ENCODE data around the gene BNIPL. TPM values are rescaled to one million over a fixed set of nuclear protein-coding genes. Genes with fewer than 3 reads are reported as not detected.

BNIPL gene
- total and polyA plus RNA-seq, 2 of the 13 experiments (the other 11 are each of a cell fraction or from before 2014, with no cell fraction given): 0.40 to 1.1 TPM

DNA sequence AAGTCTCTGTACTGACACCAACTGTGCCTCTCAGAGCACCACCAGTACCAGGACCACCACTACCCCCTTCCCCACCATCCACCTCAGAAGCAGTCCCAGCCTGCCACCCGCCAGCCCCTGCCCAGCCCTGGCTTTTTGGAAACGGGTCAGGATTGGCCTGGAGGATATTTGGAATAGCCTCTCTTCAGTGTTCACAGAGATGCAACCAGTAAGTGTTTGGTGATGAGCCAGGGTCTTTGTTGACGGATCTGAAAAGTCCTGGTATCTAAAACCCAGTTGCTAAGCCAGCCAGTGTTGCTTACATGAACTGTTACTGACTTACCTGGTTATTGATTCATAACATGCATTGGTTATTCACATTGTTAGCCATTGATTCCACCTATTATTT lies 12.3 kb downstream of the BNIPL start:
- FAIRE-seq: peak; percentile 67
- in situ Hi-C loops (cut with HindIII; ENCODE audit: extremely low pct_ligation_motif_present, low pct_unique_long_range_greater_than_20kb): no loop called here
- peaks cover 41% of the 10 kb centered on the region for H3K4me1 ChIP-seq (ENCODE audit: insufficient read depth, low read length)
- H3K27me3 ChIP-seq (ENCODE audit: control insufficient read depth in 1 of 2, insufficient read depth in 2 of 2, low read length in 2 of 2): no peaks in the 10 kb centered on the region
- 34% methylated on average over 3 of the region's 3 CpGs for WGBS (ENCODE audit: low lambda C conversion rate)
- CTCF ChIA-PET (ENCODE audit: low intra/inter-chr PET ratio, low total read pairs): interaction anchor here (1.5 to 1.8 kb wide), 2 partner anchors 24 to 69 kb away, joined by 5 to 6 read pairs; no protein-coding TSS in a partner anchor
- peak overlapping the region; percentile 70 for H3K9ac ChIP-seq (ENCODE audit: insufficient read depth, low read depth, low read length)
- H3K9me3 ChIP-seq (ENCODE audit: low read length): no peaks in the 10 kb centered on the region
- no peak for DNase-seq (ENCODE audit: low spot score)
- ATAC-seq: no peak
- H3K4me2 ChIP-seq (ENCODE audit: low read depth, low read length): peak overlapping the region; percentile 91
- intact Hi-C loops (cut with micrococcal nuclease; ENCODE audit: unreplicated experiment): loop anchor here (1.0 to 5.0 kb wide), 2 partner anchors 24 to 41 kb away; partner anchors contain the start of genes MINDY1 and PRUNE1
- POLR2A ChIA-PET: interaction anchor here (1.0 to 4.1 kb wide), 8 partner anchors 10 to 233 kb away, joined by 3 to 23 read pairs (median 4); partner anchors contain the start of genes ANXA9, CDC42SE1, MINDY1 and MLLT11
- 0 out of 5 replicates have a peak, but pooled peaks cover 0 to 7% of the 10 kb centered on the region in 2 experiments for H3K36me3 ChIP-seq (replicated peaks in 1 of 2; ENCODE audit: control insufficient read depth in 1 of 2, insufficient read depth in 2 of 2, low read length in 2 of 2)
- no peaks in the 10 kb centered on the region for H3K79me2 ChIP-seq (ENCODE audit: insufficient read depth, low read length)
- no peaks in the 10 kb centered on the region for H4K20me1 ChIP-seq (ENCODE audit: insufficient read depth, low read length)
- H2AFZ ChIP-seq (ENCODE audit: low read length): no peak overlapping the region
- peak overlapping the region; percentile 75 to 79 (median 77); a peak in 5 of 6 replicates for H3K4me3 ChIP-seq (replicated peaks in 1 of 3; ENCODE audit: insufficient read depth in 1 of 3, low read depth in 2 of 3, low read length in 3 of 3)
- no TSS peak for BruUV-seq (replicated peaks)
- no peak overlapping the region for H3K27ac ChIP-seq (ENCODE audit: extremely low read length, insufficient read depth, low read length)
- TF ChIP-seq TEAD3 (CRISPR knock-in tag; optimal IDR thresholded peaks at IDR 0.05; ENCODE audit: borderline replicate concordance) (peak; percentile 61), FOSL2 (CRISPR knock-in tag; IDR thresholded peaks at IDR 0.05) (0 out of 2 replicates have a peak, but pooled peaks have one; percentile 0), ZNF766 (CRISPR knock-in tag; IDR thresholded peaks at IDR 0.05; ENCODE audit: borderline replicate concordance) (no peak), UBTF (CRISPR knock-in tag; IDR thresholded peaks at IDR 0.05) (no peak), RFXANK (CRISPR knock-in tag; IDR thresholded peaks at IDR 0.05) (no peak), FOXP1 (IDR thresholded peaks at IDR 0.05) (no peak), FOXP1 (CRISPR knock-in tag; IDR thresholded peaks at IDR 0.05) (no peak), ZNF749 (CRISPR knock-in tag; IDR thresholded peaks at IDR 0.05; ENCODE audit: borderline replicate concordance) (0 out of 2 replicates have a peak, but pooled peaks have one; percentile 16), ZNF484 (CRISPR knock-in tag; IDR thresholded peaks at IDR 0.05; ENCODE audit: borderline replicate concordance, low read depth) (no peak), ZBTB7A (CRISPR knock-in tag; IDR thresholded peaks at IDR 0.05) (0 out of 2 replicates have a peak, but pooled peaks have one; percentile 2), GATAD2A (CRISPR knock-in tag; IDR thresholded peaks at IDR 0.05) (peak; percentile 19; the same call in 1 of the 2 replicates)
- TF ChIP-seq, protein P1, sequence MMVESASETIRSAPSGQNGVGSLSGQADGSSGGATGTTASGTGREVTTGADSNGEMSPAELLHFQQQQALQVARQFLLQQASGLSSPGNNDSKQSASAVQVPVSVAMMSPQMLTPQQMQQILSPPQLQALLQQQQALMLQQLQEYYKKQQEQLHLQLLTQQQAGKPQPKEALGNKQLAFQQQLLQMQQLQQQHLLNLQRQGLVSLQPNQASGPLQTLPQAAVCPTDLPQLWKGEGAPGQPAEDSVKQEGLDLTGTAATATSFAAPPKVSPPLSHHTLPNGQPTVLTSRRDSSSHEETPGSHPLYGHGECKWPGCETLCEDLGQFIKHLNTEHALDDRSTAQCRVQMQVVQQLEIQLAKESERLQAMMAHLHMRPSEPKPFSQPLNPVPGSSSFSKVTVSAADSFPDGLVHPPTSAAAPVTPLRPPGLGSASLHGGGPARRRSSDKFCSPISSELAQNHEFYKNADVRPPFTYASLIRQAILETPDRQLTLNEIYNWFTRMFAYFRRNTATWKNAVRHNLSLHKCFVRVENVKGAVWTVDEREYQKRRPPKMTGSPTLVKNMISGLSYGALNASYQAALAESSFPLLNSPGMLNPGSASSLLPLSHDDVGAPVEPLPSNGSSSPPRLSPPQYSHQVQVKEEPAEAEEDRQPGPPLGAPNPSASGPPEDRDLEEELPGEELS (CRISPR knock-in tag; IDR thresholded peaks at IDR 0.05): no peak
- TF ChIP-seq, protein P2, sequence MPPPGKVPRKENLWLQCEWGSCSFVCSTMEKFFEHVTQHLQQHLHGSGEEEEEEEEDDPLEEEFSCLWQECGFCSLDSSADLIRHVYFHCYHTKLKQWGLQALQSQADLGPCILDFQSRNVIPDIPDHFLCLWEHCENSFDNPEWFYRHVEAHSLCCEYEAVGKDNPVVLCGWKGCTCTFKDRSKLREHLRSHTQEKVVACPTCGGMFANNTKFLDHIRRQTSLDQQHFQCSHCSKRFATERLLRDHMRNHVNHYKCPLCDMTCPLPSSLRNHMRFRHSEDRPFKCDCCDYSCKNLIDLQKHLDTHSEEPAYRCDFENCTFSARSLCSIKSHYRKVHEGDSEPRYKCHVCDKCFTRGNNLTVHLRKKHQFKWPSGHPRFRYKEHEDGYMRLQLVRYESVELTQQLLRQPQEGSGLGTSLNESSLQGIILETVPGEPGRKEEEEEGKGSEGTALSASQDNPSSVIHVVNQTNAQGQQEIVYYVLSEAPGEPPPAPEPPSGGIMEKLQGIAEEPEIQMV (CRISPR knock-in tag; IDR thresholded peaks at IDR 0.05; ENCODE audit: low read depth): 0 out of 2 replicates have a peak, but pooled peaks have one; percentile 22
- TF ChIP-seq, protein P3, sequence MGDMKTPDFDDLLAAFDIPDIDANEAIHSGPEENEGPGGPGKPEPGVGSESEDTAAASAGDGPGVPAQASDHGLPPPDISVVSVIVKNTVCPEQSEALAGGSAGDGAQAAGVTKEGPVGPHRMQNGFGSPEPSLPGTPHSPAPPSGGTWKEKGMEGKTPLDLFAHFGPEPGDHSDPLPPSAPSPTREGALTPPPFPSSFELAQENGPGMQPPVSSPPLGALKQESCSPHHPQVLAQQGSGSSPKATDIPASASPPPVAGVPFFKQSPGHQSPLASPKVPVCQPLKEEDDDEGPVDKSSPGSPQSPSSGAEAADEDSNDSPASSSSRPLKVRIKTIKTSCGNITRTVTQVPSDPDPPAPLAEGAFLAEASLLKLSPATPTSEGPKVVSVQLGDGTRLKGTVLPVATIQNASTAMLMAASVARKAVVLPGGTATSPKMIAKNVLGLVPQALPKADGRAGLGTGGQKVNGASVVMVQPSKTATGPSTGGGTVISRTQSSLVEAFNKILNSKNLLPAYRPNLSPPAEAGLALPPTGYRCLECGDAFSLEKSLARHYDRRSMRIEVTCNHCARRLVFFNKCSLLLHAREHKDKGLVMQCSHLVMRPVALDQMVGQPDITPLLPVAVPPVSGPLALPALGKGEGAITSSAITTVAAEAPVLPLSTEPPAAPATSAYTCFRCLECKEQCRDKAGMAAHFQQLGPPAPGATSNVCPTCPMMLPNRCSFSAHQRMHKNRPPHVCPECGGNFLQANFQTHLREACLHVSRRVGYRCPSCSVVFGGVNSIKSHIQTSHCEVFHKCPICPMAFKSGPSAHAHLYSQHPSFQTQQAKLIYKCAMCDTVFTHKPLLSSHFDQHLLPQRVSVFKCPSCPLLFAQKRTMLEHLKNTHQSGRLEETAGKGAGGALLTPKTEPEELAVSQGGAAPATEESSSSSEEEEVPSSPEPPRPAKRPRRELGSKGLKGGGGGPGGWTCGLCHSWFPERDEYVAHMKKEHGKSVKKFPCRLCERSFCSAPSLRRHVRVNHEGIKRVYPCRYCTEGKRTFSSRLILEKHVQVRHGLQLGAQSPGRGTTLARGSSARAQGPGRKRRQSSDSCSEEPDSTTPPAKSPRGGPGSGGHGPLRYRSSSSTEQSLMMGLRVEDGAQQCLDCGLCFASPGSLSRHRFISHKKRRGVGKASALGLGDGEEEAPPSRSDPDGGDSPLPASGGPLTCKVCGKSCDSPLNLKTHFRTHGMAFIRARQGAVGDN (CRISPR knock-in tag; IDR thresholded peaks at IDR 0.05): 0 out of 2 replicates have a peak, but pooled peaks have one; percentile 43
